Stimulated activated naive CD8-positive, alpha-beta T cell treated with anti-CD3 and anti-CD28 coated beads, Interleukin-15, Interleukin-2, amounts not matched to agents 100 ng/mL and 50 ng/mL, for 24 hours (primary cell): ENCODE data around the gene HMBS.
A peak's percentile ranks its signal among the peaks of the same experiment; 100 is the strongest.
"Not testable (repeated sequence)": the region's sequence is repeated elsewhere in the genome, so short reads cannot be mapped to it uniquely, and the experiment has no call there.

ENCODE experiments used
- H3K27ac Mint-ChIP-seq: one replicate; pipeline ENCODE4 v1.8.0; 2021; ENCODE audit warnings: mild to moderate bottlenecking, mixed read lengths
- H3K27me3 Mint-ChIP-seq: one replicate; pipeline ENCODE4 v1.8.0; 2021; ENCODE audit warnings: mixed read lengths
- H3K36me3 Mint-ChIP-seq: one replicate; pipeline ENCODE4 v1.8.0; 2021; ENCODE audit warnings: low read depth, mixed read lengths
- H3K4me1 Mint-ChIP-seq: one replicate; pipeline ENCODE4 v1.8.0; 2021; ENCODE audit warnings: low read depth, mixed read lengths
- H3K4me3 Mint-ChIP-seq: one replicate; pipeline ENCODE4 v1.8.0; 2021; ENCODE audit warnings: mild to moderate bottlenecking, mixed read lengths
- H3K9me3 Mint-ChIP-seq: one replicate; pipeline ENCODE4 v1.8.0; 2021; ENCODE audit warnings: mixed read lengths

HMBS gene

GRCh38 chr11:119056421-119056999 is 28.2 kb upstream of the HMBS start:
- Mint-ChIP-seq H3K27me3 (no peaks in the 10 kb centered on the region), H3K36me3 (peaks cover 50% of the 10 kb centered on the region), H3K27ac (peak overlapping the region; percentile 96), H3K4me3 (peak overlapping the region; percentile 95), H3K4me1 (peaks cover 48% of the 10 kb centered on the region), H3K9me3 (no peaks in the 10 kb centered on the region)

GRCh38 chr11:119057000-119057769 is 27.5 kb upstream of the HMBS start, which contains the start of gene HYOU1:
Gene HYOU1 (minus strand): TSS chr11:119057205. CDS start chr11:119056160, 1,045 bp downstream.
- Mint-ChIP-seq H3K4me1 (peaks cover 41% of the 10 kb centered on the region), H3K9me3 (no peaks in the 10 kb centered on the region), H3K27ac (peak within 1 kb of the TSS; percentile 96), H3K4me3 (peak within 1 kb of the TSS; percentile 95), H3K27me3 (no peaks in the 10 kb centered on the region), H3K36me3 (peaks cover 46% of the 10 kb centered on the region)

- H3K36me3 Mint-ChIP-seq, result peaks cover 28% of the 10 kb centered on the region
- not testable (repeated sequence) for H3K27ac Mint-ChIP-seq, H3K27me3 Mint-ChIP-seq, H3K9me3 Mint-ChIP-seq, H3K4me3 Mint-ChIP-seq
- H3K4me1 Mint-ChIP-seq, result peaks cover 31% of the 10 kb centered on the region
These were observed 25.6 kb upstream of the HMBS start for GRCh38 chr11:119059128-119059527.

- Mint-ChIP-seq H3K9me3 (no peaks in the 10 kb centered on the region), H3K27ac (no peak overlapping the region), H3K4me1 (peaks cover 30% of the 10 kb centered on the region), H3K4me3 (no peak overlapping the region), H3K36me3 (peaks cover 8% of the 10 kb centered on the region), H3K27me3 (no peaks in the 10 kb centered on the region)
These were observed 23.4 kb upstream of the HMBS start for GRCh38 chr11:119061256-119061655.

GRCh38 chr11:119062779-119063178 is 21.9 kb upstream of the HMBS start:
- Mint-ChIP-seq H3K9me3 (no peaks in the 10 kb centered on the region), H3K4me1 (peaks cover 37% of the 10 kb centered on the region), H3K4me3 (no peak overlapping the region), H3K27ac (no peak overlapping the region), H3K36me3 (peaks cover 8% of the 10 kb centered on the region), H3K27me3 (no peaks in the 10 kb centered on the region)

- Mint-ChIP-seq H3K4me3 (peak overlapping the region; percentile 22), H3K36me3 (peaks cover 10% of the 10 kb centered on the region), H3K9me3 (no peaks in the 10 kb centered on the region), H3K27ac (peak overlapping the region; percentile 57), H3K27me3 (no peaks in the 10 kb centered on the region), H3K4me1 (peaks cover 48% of the 10 kb centered on the region)
These were observed 19.3 kb upstream of the HMBS start for GRCh38 chr11:119065369-119065768.

- peak within 1 kb of the TSS; percentile 100 for H3K4me3 Mint-ChIP-seq
- no peaks in the 10 kb centered on the region for H3K9me3 Mint-ChIP-seq
- peaks cover 48% of the 10 kb centered on the region for H3K4me1 Mint-ChIP-seq
- H3K27ac Mint-ChIP-seq, result peak within 1 kb of the TSS; percentile 96
- H3K27me3 Mint-ChIP-seq, result no peaks in the 10 kb centered on the region
- peaks cover 25% of the 10 kb centered on the region for H3K36me3 Mint-ChIP-seq
These were observed 17.1 kb upstream of the HMBS start, which contains the start of gene VPS11 for GRCh38 chr11:119067371-119068222. Gene VPS11 (plus strand): TSS chr11:119067818. CDS start chr11:119067824, 6 bp downstream.

GRCh38 chr11:119077839-119078238 is 6.8 kb upstream of the HMBS start:
- no peak overlapping the region for H3K4me3 Mint-ChIP-seq
- no peak overlapping the region for H3K27ac Mint-ChIP-seq
- no peaks in the 10 kb centered on the region for H3K4me1 Mint-ChIP-seq
- H3K36me3 Mint-ChIP-seq, result peaks cover 53% of the 10 kb centered on the region
- H3K9me3 Mint-ChIP-seq, result no peaks in the 10 kb centered on the region
- H3K27me3 Mint-ChIP-seq, result no peaks in the 10 kb centered on the region

GRCh38 chr11:119078675-119079420 is 5.8 kb upstream of the HMBS start:
- Mint-ChIP-seq H3K27ac (no peak overlapping the region), H3K27me3 (no peaks in the 10 kb centered on the region), H3K4me3 (no peak overlapping the region), H3K4me1 (no peaks in the 10 kb centered on the region), H3K36me3 (peaks cover 46% of the 10 kb centered on the region), H3K9me3 (no peaks in the 10 kb centered on the region)

GRCh38 chr11:119081682-119082260 is 2.9 kb upstream of the HMBS start:
- no peaks in the 10 kb centered on the region for H3K9me3 Mint-ChIP-seq
- H3K36me3 Mint-ChIP-seq, result peaks cover 44% of the 10 kb centered on the region

GRCh38 chr11:119085437-119085847 is 761 bp downstream of the HMBS start:
- H3K27ac Mint-ChIP-seq, result peak overlapping the region; percentile 96
- H3K4me3 Mint-ChIP-seq, result peak overlapping the region; percentile 98
- H3K9me3 Mint-ChIP-seq, result no peaks in the 10 kb centered on the region
- H3K4me1 Mint-ChIP-seq, result peaks cover 30% of the 10 kb centered on the region
- H3K27me3 Mint-ChIP-seq, result no peaks in the 10 kb centered on the region
- peaks cover 20% of the 10 kb centered on the region for H3K36me3 Mint-ChIP-seq

More at GRCh38 chr11:119081682-119082260, 2.9 kb upstream of the HMBS start:
- Mint-ChIP-seq H3K4me1 (peaks cover 19% of the 10 kb centered on the region), H3K27me3 (no peaks in the 10 kb centered on the region), H3K27ac (peak overlapping the region; percentile 43), H3K4me3 (no peak overlapping the region)

GRCh38 chr11:119087123-119087522 is 2.4 kb downstream of the HMBS start:
- Mint-ChIP-seq H3K36me3 (peaks cover 9% of the 10 kb centered on the region), H3K4me3 (peak overlapping the region; percentile 18), H3K27ac (peak overlapping the region; percentile 9), H3K9me3 (no peaks in the 10 kb centered on the region), H3K4me1 (peaks cover 35% of the 10 kb centered on the region), H3K27me3 (no peaks in the 10 kb centered on the region)

GRCh38 chr11:119087747-119088241 is 3.1 kb downstream of the HMBS start:
- H3K27me3 Mint-ChIP-seq, result no peaks in the 10 kb centered on the region
- H3K4me3 Mint-ChIP-seq, result no peak overlapping the region
- H3K4me1 Mint-ChIP-seq, result peaks cover 42% of the 10 kb centered on the region
- no peaks in the 10 kb centered on the region for H3K9me3 Mint-ChIP-seq
- no peak overlapping the region for H3K27ac Mint-ChIP-seq
- H3K36me3 Mint-ChIP-seq, result peaks cover 13% of the 10 kb centered on the region

- Mint-ChIP-seq H3K4me3 (no peak overlapping the region), H3K4me1 (peaks cover 48% of the 10 kb centered on the region), H3K27ac (no peak overlapping the region), H3K27me3 (no peaks in the 10 kb centered on the region), H3K36me3 (peaks cover 17% of the 10 kb centered on the region), H3K9me3 (no peaks in the 10 kb centered on the region)
These were observed 3.7 kb downstream of the HMBS start for GRCh38 chr11:119088406-119088805.
